HepG2 (cell line): ENCODE measurements around the gene TFRC. TPM values are rescaled to one million over a fixed set of nuclear protein-coding genes. Genes with fewer than 3 reads are reported as not detected.
A peak's percentile ranks its signal among the peaks of the same experiment; 100 is the strongest.

ENCODE experiments used
- CBFB ChIP-seq: sonication (generic); formaldehyde crosslinking; IDR thresholded peaks from 2 replicates; pipeline ENCODE4 v1.4.0; 2020; ENCODE audit warnings: missing genetic modification reagents
- GPN1 ChIP-seq: sonication (generic); formaldehyde crosslinking; IDR thresholded peaks from 2 replicates; pipeline ENCODE4 v1.5.1; 2020; ENCODE audit warnings: missing genetic modification reagents, borderline replicate concordance
- HMG20A ChIP-seq: IDR thresholded peaks from 2 replicates; pipeline ENCODE4 v1.6.1; 2016; ENCODE audit warnings: borderline replicate concordance
- HMGXB4 ChIP-seq, 2 experiments: sonication (generic) in 1 of 2; formaldehyde crosslinking in 1 of 2; IDR thresholded peaks; 2 replicates each; pipeline versions ENCODE4 v1.4.0 to v1.6.1; 2018 to 2020; ENCODE audit warnings: missing genetic modification reagents in 2 of 2, borderline replicate concordance in 1 of 2, low read depth in 1 of 2, mild to moderate bottlenecking in 1 of 2, missing biosample characterization in 1 of 2
- HOMEZ ChIP-seq: IDR thresholded peaks from 2 replicates; pipeline ENCODE4 v1.6.1; 2016; ENCODE audit warnings: low read depth
- MYC ChIP-seq: sonication (generic); formaldehyde crosslinking; IDR thresholded peaks from 2 replicates; pipeline ENCODE4 v1.9.0; 2021; ENCODE audit warnings: missing genetic modification reagents, borderline replicate concordance
- MZF1 ChIP-seq: sonication (generic); formaldehyde crosslinking; IDR thresholded peaks from 2 replicates; pipeline ENCODE4 v1.8.1; 2023; ENCODE audit warnings: mild to moderate bottlenecking, missing genetic modification reagents, borderline replicate concordance
- NFKB2 ChIP-seq: sonication (generic); formaldehyde crosslinking; IDR thresholded peaks from 2 replicates; pipeline ENCODE4 v1.4.0; 2020; ENCODE audit warnings: missing genetic modification reagents, borderline replicate concordance
- PHF8 ChIP-seq: sonication (generic); formaldehyde crosslinking; IDR thresholded peaks from 2 replicates; pipeline ENCODE4 v1.5.0; 2020; ENCODE audit warnings: missing genetic modification reagents
- RAD21 ChIP-seq: fragments of 450-650 bp; formaldehyde crosslinking; IDR thresholded peaks from 2 replicates; pipeline ENCODE4 v1.5.0; 2020; ENCODE audit warnings: mild to moderate bottlenecking
- RAD51 ChIP-seq: fragments of 450-650 bp; IDR thresholded peaks from 2 replicates; pipeline ENCODE4 v1.6.1; 2016; ENCODE audit warnings: borderline replicate concordance
- RERE ChIP-seq: IDR thresholded peaks from 2 replicates; pipeline ENCODE4 v1.6.1; 2016; ENCODE audit warnings: low read depth, missing genetic modification reagents, missing compliant biosample characterization
- SNRNP70 ChIP-seq: fragments of 200-400 bp; formaldehyde crosslinking; IDR thresholded peaks from 2 replicates; pipeline ENCODE4 v1.6.1; 2017; ENCODE audit warnings: mild to moderate bottlenecking, low read depth, low read length, moderate library complexity
- TSC22D2 ChIP-seq: sonication (generic); formaldehyde crosslinking; IDR thresholded peaks from 2 replicates; pipeline ENCODE4 v1.5.1; 2020; ENCODE audit warnings: missing genetic modification reagents, mild to moderate bottlenecking, borderline replicate concordance
- ZFP36 ChIP-seq: fragments of 150-350 bp; IDR thresholded peaks from 2 replicates; pipeline ENCODE4 v1.6.1; 2018; ENCODE audit warnings: borderline replicate concordance, low read length, low read depth; ENCODE audit not compliant: partially characterized antibody
- ZMAT3 ChIP-seq: sonication (generic); formaldehyde crosslinking; conservative IDR thresholded peaks from 2 replicates; pipeline ENCODE4 v1.7.0; 2021; ENCODE audit warnings: missing genetic modification reagents
- ZNF510 ChIP-seq: sonication (generic); formaldehyde crosslinking; IDR thresholded peaks from 2 replicates; pipeline ENCODE4 v1.4.0; 2020; ENCODE audit warnings: low read depth, mild to moderate bottlenecking, missing genetic modification reagents
- ZNF660 ChIP-seq: sonication (generic); formaldehyde crosslinking; IDR thresholded peaks from 2 replicates; pipeline ENCODE4 v1.5.1; 2020; ENCODE audit warnings: mild to moderate bottlenecking, low read depth, missing genetic modification reagents, borderline replicate concordance
- ZNF672 ChIP-seq: sonication (generic); formaldehyde crosslinking; IDR thresholded peaks from 2 replicates; pipeline ENCODE4 v1.8.1; 2022; ENCODE audit warnings: missing genetic modification reagents
- ZSCAN20 ChIP-seq: sonication (generic); formaldehyde crosslinking; IDR thresholded peaks from 2 replicates; pipeline ENCODE4 v1.4.0; 2020; ENCODE audit warnings: missing genetic modification reagents, mild to moderate bottlenecking, borderline replicate concordance
- polyA plus RNA-seq, 8 experiments: library from polyadenylated mRNA; depleted of rRNA in 3 of 8; stranded (reverse) in 7 of 8; unstranded in 1 of 8; fragments of >200 nt; fragmentation: Illumina TruSeq in 4 of 8; extraction: Trizol in 4 of 8; gene quantifications; 2 replicates each; pipeline versions ENCODE4 v1.2.1 to v1.2.3, GENCODE V29; 2011 to 2016; ENCODE audit warnings: low read depth in 4 of 8, missing spikeins in 1 of 8, mixed read lengths in 1 of 8; ENCODE audit not compliant: insufficient read depth in 1 of 8
- total RNA-seq, 5 experiments: library from RNA; depleted of rRNA; stranded (reverse); fragments of >200 nt; fragmentation: Illumina TruSeq; extraction: Trizol; gene quantifications; 2 replicates each; pipeline ENCODE4 v1.2.3, GENCODE V29; 2016; ENCODE audit warnings: low read depth in 1 of 5

Gene TFRC
- total and polyA plus RNA-seq, 2 of the 13 experiments (the other 11 are each of a cell fraction or from before 2014, with no cell fraction given): 188 to 274 TPM

GRCh38 chr3:196081834-196082618 lies at the start of gene TFRC (continued):
- no peak for TF ChIP-seq ZMAT3 (CRISPR knock-in tag)
- TF ChIP-seq SNRNP70: no peak
- peak; percentile 72 for TF ChIP-seq RERE (CRISPR knock-in tag)
- no peak; the same call in 1 of the 2 replicates for TF ChIP-seq ZNF510 (CRISPR knock-in tag)
- peak; percentile 59; the same call in 1 of the 2 replicates for TF ChIP-seq TSC22D2 (CRISPR knock-in tag)
- no peak for TF ChIP-seq MZF1
- peak; percentile 74; the same call in 1 of the 2 replicates for TF ChIP-seq NFKB2 (CRISPR knock-in tag)
- TF ChIP-seq MYC (CRISPR knock-in tag): peak; percentile 40; the same call in 1 of the 2 replicates
- peak; percentile 26 to 89; a peak in 3 of 4 replicates for TF ChIP-seq HMGXB4 (CRISPR knock-in tag; IDR thresholded peaks at IDR 0.05; ENCODE audit: borderline replicate concordance in 1 of 2, low read depth in 1 of 2)
- TF ChIP-seq ZNF672 (CRISPR knock-in tag): peak; percentile 25
- peak; percentile 92 for TF ChIP-seq PHF8 (CRISPR knock-in tag)
- TF ChIP-seq RAD21 (CRISPR knock-in tag): no peak
- peak; percentile 76 for TF ChIP-seq HOMEZ (CRISPR knock-in tag)
- TF ChIP-seq GPN1: no peak
- no peak for TF ChIP-seq RAD51
- TF ChIP-seq ZSCAN20 (CRISPR knock-in tag): peak; percentile 27; the same call in 1 of the 2 replicates
- TF ChIP-seq HMG20A: no peak
- peak; percentile 82; the same call in 1 of the 2 replicates for TF ChIP-seq CBFB (CRISPR knock-in tag)
- no peak for TF ChIP-seq ZFP36
- TF ChIP-seq ZNF660: no peak
